Mesodermal cell (in vitro differentiated cells): ENCODE results near the gene RTKN.

Source experiments
- H3K27ac ChIP-seq: 2 replicates; pipeline ENCODE4 v1.7.0; 2013; ENCODE audit warnings: mild to moderate bottlenecking, low read depth, low read length, moderate library complexity; ENCODE audit not compliant: severe bottlenecking
- H3K36me3 ChIP-seq: 2 replicates; pipeline ENCODE4 v1.7.1; 2013; ENCODE audit warnings: mild to moderate bottlenecking, low read length, moderate library complexity; ENCODE audit not compliant: control insufficient read depth, insufficient read depth
- H3K4me1 ChIP-seq: one replicate; pipeline ENCODE4 v1.7.1; 2013; ENCODE audit warnings: mild to moderate bottlenecking, low read length; ENCODE audit not compliant: insufficient read depth, control insufficient read depth, poor library complexity, severe bottlenecking
- H3K4me3 ChIP-seq: 2 replicates; pipeline ENCODE4 v1.7.0; 2013; ENCODE audit warnings: low read length, control low read depth, mild to moderate bottlenecking; ENCODE audit not compliant: insufficient read depth, poor library complexity, severe bottlenecking; ENCODE audit errors: extremely low read depth
- H3K9me3 ChIP-seq: 2 replicates; pipeline ENCODE4 v1.7.1; 2013; ENCODE audit warnings: mild to moderate bottlenecking, low read length, moderate library complexity; ENCODE audit not compliant: control insufficient read depth
- WGBS, 2 experiments: methylation state at CpG; one replicate each; pipeline ENCODE4 v1.1.5; 2013; ENCODE audit warnings: missing lambda C conversion rate in 2 of 2; ENCODE audit not compliant: insufficient coverage in 2 of 2; 5-methylcytosine and 5-hydroxymethylcytosine counted together

The RTKN gene

DNA sequence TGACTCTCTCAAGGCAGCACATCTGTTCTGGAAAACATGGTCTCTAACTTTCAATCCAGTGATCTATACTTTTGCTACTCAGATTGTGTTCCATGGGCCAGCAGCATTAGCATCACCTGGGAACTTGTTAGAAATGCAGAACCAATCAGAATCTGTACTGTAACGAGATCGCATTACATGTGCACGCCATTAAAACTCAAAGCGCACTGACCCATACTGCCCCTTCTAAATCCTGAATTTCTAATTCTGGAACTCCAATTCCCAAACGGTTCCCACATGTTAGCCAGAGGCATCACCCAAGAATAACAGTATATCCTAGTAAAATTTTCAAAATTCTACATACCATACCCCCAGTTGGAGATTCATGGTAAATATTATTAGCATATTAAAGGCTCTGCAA lies 51.1 kb downstream of the RTKN start:
- peak overlapping the region; percentile 93 for H3K4me3 ChIP-seq
- WGBS, 2 experiments: 73 to 78% methylated on average over 3 to 4 of the region's 5 CpGs
- H3K4me1 ChIP-seq: peaks cover 25% of the 10 kb centered on the region
- no peaks in the 10 kb centered on the region for H3K9me3 ChIP-seq
- no peak overlapping the region for H3K27ac ChIP-seq
- peaks cover 8% of the 10 kb centered on the region for H3K36me3 ChIP-seq

DNA sequence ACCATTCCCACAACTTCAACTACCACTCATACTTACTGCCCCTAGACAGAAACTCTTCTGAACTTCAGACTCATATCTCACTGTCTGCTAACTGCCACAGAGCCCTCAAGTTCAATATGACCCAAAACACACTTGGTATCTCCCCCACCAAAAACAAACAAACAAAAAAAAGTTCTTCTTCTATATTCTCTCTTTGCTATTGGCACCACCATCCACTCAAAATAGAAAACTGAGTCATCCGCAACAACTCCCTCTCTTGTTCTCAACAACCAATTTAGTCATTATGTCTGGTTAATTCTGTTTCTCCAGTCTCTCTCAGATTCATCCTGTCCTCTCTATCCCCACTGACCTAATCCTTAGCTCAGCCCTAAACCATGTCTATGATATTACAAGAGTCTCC lies 54.4 kb downstream of the RTKN start:
- Histone ChIP-seq H3K27ac (no peak overlapping the region), H3K9me3 (no peaks in the 10 kb centered on the region), H3K4me1 (peaks cover 40% of the 10 kb centered on the region), H3K4me3 (no peak overlapping the region), H3K36me3 (peaks cover 35% of the 10 kb centered on the region)
- 86 to 100% methylated on average over 1 of the region's 1 CpG for WGBS, 2 experiments

- no peak overlapping the region for H3K27ac ChIP-seq
- WGBS, 2 experiments: 88 to 96% methylated on average over 6 of the region's 8 CpGs
- no peak overlapping the region for H3K4me3 ChIP-seq
- H3K9me3 ChIP-seq: no peaks in the 10 kb centered on the region
- H3K36me3 ChIP-seq: peaks cover 49% of the 10 kb centered on the region
- peaks cover 42% of the 10 kb centered on the region for H3K4me1 ChIP-seq
These were observed 56.3 kb downstream of the RTKN start for GRCh38 chr2:74385396-74385795.

DNA sequence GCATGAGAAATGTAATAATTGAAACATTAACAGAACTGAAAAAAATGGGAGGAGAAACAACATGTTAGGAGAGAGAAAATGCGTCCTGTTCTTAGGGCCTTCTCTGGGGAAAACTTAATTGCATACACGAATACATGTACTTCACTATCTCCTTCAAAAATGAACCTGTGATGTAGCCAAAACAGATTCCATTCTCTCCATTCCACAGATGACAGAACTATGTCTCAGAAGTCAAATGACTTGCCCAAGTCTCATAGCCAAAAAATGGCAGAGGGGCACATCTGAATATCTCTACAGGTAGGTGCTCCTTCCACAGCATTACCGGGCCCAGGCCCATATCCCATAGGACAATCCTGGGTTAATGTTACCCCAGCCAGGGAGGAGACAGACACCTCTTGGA lies 57.7 kb downstream of the RTKN start:
- H3K27ac ChIP-seq: no peak overlapping the region
- WGBS, 2 experiments: 93 to 97% methylated on average over 2 to 3 of the region's 3 CpGs
- H3K36me3 ChIP-seq: peaks cover 50% of the 10 kb centered on the region
- no peaks in the 10 kb centered on the region for H3K9me3 ChIP-seq
- peaks cover 41% of the 10 kb centered on the region for H3K4me1 ChIP-seq
- H3K4me3 ChIP-seq: no peak overlapping the region

- Histone ChIP-seq H3K4me3 (no peak overlapping the region), H3K9me3 (no peaks in the 10 kb centered on the region), H3K4me1 (peaks cover 41% of the 10 kb centered on the region), H3K27ac (no peak overlapping the region), H3K36me3 (peaks cover 56% of the 10 kb centered on the region)
- 100% methylated on average over 1 of the region's 1 CpG for WGBS, 2 experiments
These were observed 58.5 kb downstream of the RTKN start for GRCh38 chr2:74383254-74383653.

- no CpG with 5 or more reads among the region's 3 CpGs for WGBS, 2 experiments
These were observed 60.0 kb downstream of the RTKN start for GRCh38 chr2:74381751-74382150.

GRCh38 chr2:74379851-74380789 lies 61.6 kb downstream of the RTKN start, which contains the start of gene DCTN1:
TSS of gene DCTN1 (minus strand) at chr2:74380311. CDS start at chr2:74380037, 274 bp downstream.
- Histone ChIP-seq H3K4me1 (peaks cover 29% of the 10 kb centered on the region), H3K36me3 (peaks cover 73% of the 10 kb centered on the region), H3K4me3 (peak within 1 kb of the TSS; percentile 37), H3K27ac (peak within 1 kb of the TSS; percentile 75), H3K9me3 (no peaks in the 10 kb centered on the region)
- 19 to 25% methylated on average over 8 to 10 of the region's 14 CpGs for WGBS, 2 experiments

More at GRCh38 chr2:74381751-74382150, 60.0 kb downstream of the RTKN start:
- Histone ChIP-seq H3K9me3 (no peaks in the 10 kb centered on the region), H3K36me3 (peaks cover 68% of the 10 kb centered on the region), H3K4me3 (no peak overlapping the region), H3K4me1 (peaks cover 30% of the 10 kb centered on the region), H3K27ac (no peak overlapping the region)

- no peaks in the 10 kb centered on the region for H3K9me3 ChIP-seq
- H3K27ac ChIP-seq: no peak overlapping the region
- peaks cover 59% of the 10 kb centered on the region for H3K36me3 ChIP-seq
- peaks cover 29% of the 10 kb centered on the region for H3K4me1 ChIP-seq
- no peak overlapping the region for H3K4me3 ChIP-seq
- 96 to 97% methylated on average over 10 of the region's 10 CpGs for WGBS, 2 experiments
These were observed 63.7 kb downstream of the RTKN start for GRCh38 chr2:74378007-74378406.

DNA sequence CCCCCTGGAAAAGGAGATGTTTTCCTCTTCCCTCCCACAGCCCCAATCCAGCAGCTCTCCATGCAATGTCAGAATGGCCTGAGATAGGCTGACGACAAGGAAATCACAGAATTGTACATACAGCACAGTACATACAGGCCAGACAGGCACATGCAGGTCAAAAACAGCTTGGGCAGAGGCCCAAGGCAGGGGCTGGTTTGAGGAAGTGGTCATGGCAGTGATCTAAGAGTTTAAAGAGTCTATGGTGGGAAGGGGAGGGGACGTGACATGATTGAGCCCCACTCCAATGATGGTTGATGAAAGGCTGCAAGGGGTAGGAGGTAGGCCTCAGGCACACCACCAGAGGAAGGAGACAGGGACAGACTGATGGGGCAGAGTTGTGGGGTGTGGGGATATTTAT lies 65.9 kb downstream of the RTKN start:
- H3K9me3 ChIP-seq: no peaks in the 10 kb centered on the region
- no peak overlapping the region for H3K4me3 ChIP-seq
- H3K36me3 ChIP-seq: peaks cover 61% of the 10 kb centered on the region
- H3K27ac ChIP-seq: no peak overlapping the region
- 100% methylated on average over 1 of the region's 2 CpGs for WGBS, 2 experiments
- peaks cover 26% of the 10 kb centered on the region for H3K4me1 ChIP-seq
